Naive thymus-derived CD8-positive, alpha-beta T cell (primary cell): ENCODE measurements around the gene SEC22C. TPM values are rescaled to one million over a fixed set of nuclear protein-coding genes. Genes with fewer than 3 reads are reported as not detected.

ENCODE experiments used
- ATAC-seq, 2 donors: fragments of 150-1000 bp; cut with Tn5 transposase in 1 of 2; sonication (Bioruptor Pico), chemical (Tn5 transposase) in 1 of 2; 1 replicate in 1 of 2; 2 replicates in 1 of 2; pipeline ENCODE4 v1.10.0; 2021; ENCODE audit warnings: mild to moderate bottlenecking in 2 of 2, moderate library complexity in 2 of 2
- POLR2A ChIA-PET: fragments of 350-600 bp; sonication (Branson Sonifier 250); formaldehyde crosslinking; loops from one replicate; lab custom pipeline; 2021; ENCODE audit warnings: antibody characterized with exemption; lab: Charles Lee
- DNase-seq, 10 donors: peaks; one replicate each; pipeline versions ENCODE4 v3.0.0 to v3.0.0-alpha.2; 2020 to 2022
- H3K27ac Mint-ChIP-seq, 10 donors: one replicate each; pipeline ENCODE4 v1.8.0; 2020 to 2022; ENCODE audit warnings: mild to moderate bottlenecking in 10 of 10, mixed read lengths in 10 of 10, moderate library complexity in 4 of 10, inconsistent platforms in 1 of 10
- H3K27me3 Mint-ChIP-seq, 5 donors: one replicate each; pipeline ENCODE4 v1.8.0; 2021 to 2022; ENCODE audit warnings: mixed read lengths in 5 of 5
- H3K36me3 Mint-ChIP-seq, 3 donors: one replicate each; pipeline ENCODE4 v1.8.0; 2020 to 2022; ENCODE audit warnings: mixed read lengths in 3 of 3, mild to moderate bottlenecking in 2 of 3, inconsistent platforms in 1 of 3
- H3K4me1 Mint-ChIP-seq, 4 donors: one replicate each; pipeline ENCODE4 v1.8.0; 2021 to 2022; ENCODE audit warnings: mixed read lengths in 4 of 4
- H3K4me3 Mint-ChIP-seq, 10 donors: one replicate each; pipeline ENCODE4 v1.8.0; 2020 to 2022; ENCODE audit warnings: mild to moderate bottlenecking in 10 of 10, mixed read lengths in 10 of 10, moderate library complexity in 6 of 10, inconsistent platforms in 1 of 10
- H3K9me3 Mint-ChIP-seq, 9 donors: one replicate each; pipeline ENCODE4 v1.8.0; 2020 to 2022; ENCODE audit warnings: mixed read lengths in 9 of 9, mild to moderate bottlenecking in 3 of 9, inconsistent platforms in 1 of 9, moderate library complexity in 1 of 9
- polyA plus RNA-seq, 3 donors: library from polyadenylated mRNA; unstranded; fragments of 300-500 nt; fragmentation: Illumina TruSeq; gene quantifications; one replicate each; pipeline ENCODE4 v1.2.3, GENCODE V29; 2021
- total RNA-seq, 8 experiments: library from RNA in 2 of 8; stranded (reverse) in 2 of 8; gene quantifications; one replicate each; pipeline ENCODE4 v1.2.3 and lab custom pipeline; 2021 to 2026

SEC22C gene
- total and polyA plus RNA-seq, 5 experiments from 2014 or later, result 33.9 to 47.6 (median 39.3) TPM

GRCh38 chr3:42519568-42519962 lies 62.2 kb downstream of the SEC22C start:
- no peaks in the 10 kb centered on the region for H3K27me3 Mint-ChIP-seq
- ATAC-seq (no peak), DNase-seq (no peak)
- H3K27ac Mint-ChIP-seq, result peak overlapping the region; percentile 79 to 95 (median 90)
- POLR2A ChIA-PET, result interaction anchor here (1.0 to 1.6 kb wide), 4 partner anchors 11 to 21 kb away, joined by 3 to 5 read pairs (median 4); no protein-coding TSS in a partner anchor
- peak overlapping the region; percentile 32 to 77 (median 58) for H3K4me3 Mint-ChIP-seq
- H3K36me3 Mint-ChIP-seq, result peaks cover 6 to 54% (median 21%) of the 10 kb centered on the region in 3 donors
- no peaks in the 10 kb centered on the region for H3K9me3 Mint-ChIP-seq
- peaks cover 25 to 47% (median 35%) of the 10 kb centered on the region in 4 donors for H3K4me1 Mint-ChIP-seq

DNA sequence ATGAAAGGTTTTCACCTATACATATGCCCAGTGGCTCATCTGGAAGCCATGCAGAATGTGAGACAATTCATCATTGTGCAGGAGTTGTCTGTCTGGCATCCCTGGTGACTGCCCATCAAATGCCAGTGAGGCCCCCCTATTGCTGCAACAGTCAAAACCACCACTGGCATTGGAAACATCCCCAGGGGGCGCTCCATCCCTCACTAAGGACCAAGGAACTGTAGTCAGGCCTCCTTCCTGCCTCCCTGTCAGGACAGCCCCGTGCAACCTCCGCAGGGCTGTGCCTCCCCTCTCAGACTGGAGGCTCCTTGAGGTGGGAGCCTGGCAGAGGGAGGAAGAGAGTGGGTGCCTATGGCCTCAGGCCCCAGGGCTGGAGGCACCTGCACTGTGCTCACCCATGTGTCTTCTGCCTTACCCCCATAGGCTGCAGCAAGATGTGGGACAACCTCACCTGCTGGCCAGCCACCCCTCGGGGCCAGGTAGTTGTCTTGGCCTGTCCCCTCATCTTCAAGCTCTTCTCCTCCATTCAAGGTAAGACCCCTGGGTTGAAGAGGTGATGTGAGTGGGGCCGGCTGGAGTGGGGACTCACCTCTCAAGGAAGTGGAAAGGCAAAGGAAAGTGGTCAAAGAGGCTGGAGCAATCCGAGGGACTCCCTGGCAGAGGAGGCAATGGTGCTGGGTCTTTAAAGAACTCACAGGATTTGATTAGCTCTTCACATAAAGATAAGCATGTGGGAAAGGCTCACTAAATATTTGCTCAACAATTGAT lies 62.8 kb downstream of the SEC22C start:
- DNase-seq, result peak in 8 of 10 donors; percentile 19 to 78 (median 39)
- Mint-ChIP-seq H3K4me3 (peak overlapping the region in 5 of 10 donors; percentile 43 to 77 (median 65)), H3K27me3 (no peaks in the 10 kb centered on the region), H3K27ac (peak overlapping the region; percentile 25 to 95 (median 90)), H3K36me3 (peaks cover 6 to 56% (median 21%) of the 10 kb centered on the region in 3 donors), H3K4me1 (peaks cover 27 to 42% (median 33%) of the 10 kb centered on the region in 4 donors), H3K9me3 (no peaks in the 10 kb centered on the region)
- ATAC-seq, result peak; percentile 54 to 68
- POLR2A ChIA-PET, result interaction anchor here (0.8 to 1.6 kb wide), 3 partner anchors 14 to 22 kb away, joined by 3 to 4 read pairs (median 3); partner anchors contain the start of gene VIPR1

GRCh38 chr3:42517117-42517516 lies 64.7 kb downstream of the SEC22C start:
- no peak for DNase-seq
- peaks cover 6 to 52% (median 12%) of the 10 kb centered on the region in 3 donors for H3K36me3 Mint-ChIP-seq
- H3K9me3 Mint-ChIP-seq, result no peaks in the 10 kb centered on the region
- POLR2A ChIA-PET, result interaction anchor here (1.4 to 1.6 kb wide), 2 partner anchors 15 to 27 kb away, joined by 3 to 7 read pairs; partner anchors contain the start of gene VIPR1
- peak overlapping the region in 4 of 10 donors; percentile 4 to 44 (median 40) for H3K27ac Mint-ChIP-seq
- H3K4me1 Mint-ChIP-seq, result peaks cover 33 to 53% (median 38%) of the 10 kb centered on the region in 4 donors
- ATAC-seq, result no peak
- H3K4me3 Mint-ChIP-seq, result no peak overlapping the region
- H3K27me3 Mint-ChIP-seq, result no peaks in the 10 kb centered on the region

GRCh38 chr3:42516443-42516842 lies 65.3 kb downstream of the SEC22C start:
- no peak for DNase-seq
- Mint-ChIP-seq H3K27me3 (no peaks in the 10 kb centered on the region), H3K4me1 (peaks cover 38 to 59% (median 45%) of the 10 kb centered on the region in 4 donors), H3K36me3 (peaks cover 5 to 50% (median 12%) of the 10 kb centered on the region in 3 donors), H3K4me3 (no peak overlapping the region), H3K27ac (peak overlapping the region in 4 of 10 donors; percentile 45 to 92 (median 70)), H3K9me3 (no peaks in the 10 kb centered on the region)
- POLR2A ChIA-PET, result interaction anchor here (1.4 to 1.6 kb wide), 2 partner anchors 14 to 27 kb away, joined by 3 to 7 read pairs; partner anchors contain the start of gene VIPR1
- no peak for ATAC-seq

- DNase-seq (no peak), ATAC-seq (no peak)
- POLR2A ChIA-PET, result interaction anchor here (0.9 to 1.6 kb wide), 2 partner anchors 9 to 28 kb away, joined by 3 read pairs; no protein-coding TSS in a partner anchor
- no peak overlapping the region for H3K4me3 Mint-ChIP-seq
- peaks cover under 1 to 47% (median 8%) of the 10 kb centered on the region in 3 donors for H3K36me3 Mint-ChIP-seq
- H3K9me3 Mint-ChIP-seq, result no peaks in the 10 kb centered on the region
- H3K27ac Mint-ChIP-seq, result peak overlapping the region in 7 of 10 donors; percentile 6 to 92 (median 78)
- no peaks in the 10 kb centered on the region for H3K27me3 Mint-ChIP-seq
- peaks cover 41 to 59% (median 45%) of the 10 kb centered on the region in 4 donors for H3K4me1 Mint-ChIP-seq
Observed at GRCh38 chr3:42515976-42516375, 65.8 kb downstream of the SEC22C start.

GRCh38 chr3:42515391-42515916 lies 66.3 kb downstream of the SEC22C start:
- peaks cover 42 to 59% (median 47%) of the 10 kb centered on the region in 4 donors for H3K4me1 Mint-ChIP-seq
- no peaks in the 10 kb centered on the region for H3K27me3 Mint-ChIP-seq
- peak overlapping the region in 7 of 10 donors; percentile 6 to 85 (median 78) for H3K27ac Mint-ChIP-seq
- POLR2A ChIA-PET, result interaction anchor here (0.9 kb wide), 1 partner anchor 9 kb away, joined by 3 read pairs; no protein-coding TSS in a partner anchor
- peaks cover 0 to 47% (median 7%) of the 10 kb centered on the region in 3 donors for H3K36me3 Mint-ChIP-seq
- ATAC-seq (no peak), DNase-seq (no peak)
- H3K4me3 Mint-ChIP-seq, result no peak overlapping the region
- H3K9me3 Mint-ChIP-seq, result no peaks in the 10 kb centered on the region

GRCh38 chr3:42514876-42515275 lies 66.9 kb downstream of the SEC22C start:
- H3K36me3 Mint-ChIP-seq, result peaks cover 0 to 46% (median 5%) of the 10 kb centered on the region in 3 donors
- no peaks in the 10 kb centered on the region for H3K27me3 Mint-ChIP-seq
- no peak for ATAC-seq
- peak overlapping the region in 5 of 10 donors; percentile 1 to 90 (median 82) for H3K27ac Mint-ChIP-seq
- no peaks in the 10 kb centered on the region for H3K9me3 Mint-ChIP-seq
- no peak for DNase-seq
- no peak overlapping the region for H3K4me3 Mint-ChIP-seq
- POLR2A ChIA-PET, result interaction anchor here (1.0 to 2.2 kb wide), 2 partner anchors 12 to 21 kb away, joined by 3 to 8 read pairs; no protein-coding TSS in a partner anchor
- H3K4me1 Mint-ChIP-seq, result peaks cover 42 to 59% (median 47%) of the 10 kb centered on the region in 4 donors

GRCh38 chr3:42513521-42513920 lies 68.2 kb downstream of the SEC22C start:
- POLR2A ChIA-PET, result interaction anchor here (1.5 to 2.2 kb wide), 2 partner anchors 11 to 13 kb away, joined by 3 to 8 read pairs; partner anchors contain the start of gene VIPR1
- ATAC-seq (no peak), DNase-seq (no peak)
- peak overlapping the region in 6 of 10 donors; percentile 14 to 82 (median 50) for H3K27ac Mint-ChIP-seq
- H3K4me3 Mint-ChIP-seq, result no peak overlapping the region
- H3K27me3 Mint-ChIP-seq, result no peaks in the 10 kb centered on the region
- no peaks in the 10 kb centered on the region for H3K9me3 Mint-ChIP-seq
- H3K36me3 Mint-ChIP-seq, result peaks cover 0 to 46% (median 0%) of the 10 kb centered on the region in 3 donors
- H3K4me1 Mint-ChIP-seq, result peaks cover 43 to 59% (median 50%) of the 10 kb centered on the region in 4 donors

DNA sequence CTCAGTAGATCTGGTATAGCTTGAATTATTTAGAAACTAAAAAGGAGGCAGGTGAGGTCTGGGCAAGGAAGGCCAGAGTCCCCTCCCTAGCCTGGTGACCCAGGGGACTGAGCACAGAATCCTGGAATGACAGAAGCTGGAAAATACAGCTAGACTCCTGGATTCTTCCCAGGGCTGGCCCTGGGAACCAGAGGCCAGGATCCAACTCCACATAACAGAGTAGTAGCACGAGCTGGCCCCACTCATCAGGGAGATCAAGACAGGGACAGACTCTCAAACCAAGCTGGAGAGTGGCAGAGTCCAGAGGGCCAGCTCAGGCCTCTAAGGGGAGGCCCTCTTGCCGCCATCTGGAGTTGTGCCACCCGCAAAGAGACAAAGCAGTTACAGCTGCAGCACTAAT lies 68.6 kb downstream of the SEC22C start:
- Mint-ChIP-seq H3K27me3 (no peaks in the 10 kb centered on the region), H3K4me1 (peaks cover 46 to 60% (median 50%) of the 10 kb centered on the region in 4 donors), H3K9me3 (no peaks in the 10 kb centered on the region), H3K27ac (peak overlapping the region in 4 of 10 donors; percentile 31 to 82 (median 58)), H3K4me3 (no peak overlapping the region), H3K36me3 (peaks cover 0 to 44% (median 0%) of the 10 kb centered on the region in 3 donors)
- ATAC-seq (no peak), DNase-seq (no peak)
- POLR2A ChIA-PET, result interaction anchor here (0.7 to 2.2 kb wide), 5 partner anchors 9 to 26 kb away, joined by 3 to 9 read pairs (median 3); partner anchors contain the start of gene VIPR1

DNA sequence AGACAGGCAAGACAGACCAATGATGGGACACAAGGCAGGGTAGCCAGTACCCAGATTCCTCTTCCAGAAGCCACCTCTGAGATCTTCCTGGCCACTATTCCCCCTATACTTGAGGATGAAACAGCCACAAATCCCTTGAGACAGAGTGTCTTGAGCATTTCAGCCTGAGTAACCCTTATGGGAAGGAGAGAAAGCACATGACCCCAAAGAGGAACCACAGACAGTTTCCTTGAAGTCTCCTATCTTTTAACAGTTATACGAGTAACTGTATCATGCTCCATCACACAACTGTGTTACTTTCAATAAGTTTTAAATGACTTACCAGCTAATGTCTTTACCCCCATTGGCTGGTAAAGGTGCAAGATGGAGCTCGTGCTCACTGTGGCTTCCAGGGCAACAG lies 70.0 kb downstream of the SEC22C start:
- Mint-ChIP-seq H3K9me3 (no peaks in the 10 kb centered on the region), H3K36me3 (peaks cover 0 to 44% (median 0%) of the 10 kb centered on the region in 3 donors), H3K4me3 (no peak overlapping the region), H3K4me1 (peaks cover 60 to 74% (median 62%) of the 10 kb centered on the region in 4 donors), H3K27ac (peak overlapping the region in 3 of 10 donors; percentile 1 to 61 (median 31)), H3K27me3 (no peaks in the 10 kb centered on the region)
- POLR2A ChIA-PET, result interaction anchor here (1.3 kb wide), 1 partner anchor 9 kb away, joined by 9 read pairs; the partner anchor contains the start of gene VIPR1
- ATAC-seq, result no peak
- no peak for DNase-seq

DNA sequence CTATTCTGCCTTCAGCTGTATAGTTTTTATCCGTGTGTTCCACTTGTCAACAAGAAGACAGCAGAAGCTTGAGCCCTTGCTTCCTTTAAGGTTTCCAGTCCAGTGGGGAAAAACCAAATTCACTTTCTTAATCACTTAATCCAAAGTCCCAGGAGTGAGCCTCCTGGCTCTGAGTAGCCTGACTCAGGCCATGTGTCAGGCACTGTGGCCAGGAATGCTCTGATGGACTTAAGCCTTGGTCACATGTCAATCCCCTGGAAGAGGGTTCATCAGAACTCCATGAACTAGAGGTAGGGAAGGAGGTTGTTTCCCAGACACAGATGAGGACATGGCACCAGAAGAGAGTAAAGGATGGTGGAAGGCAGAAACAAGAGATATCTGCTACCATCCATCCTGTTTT lies 70.6 kb downstream of the SEC22C start:
- DNase-seq (peak in 1 of 10 donors; percentile 6), ATAC-seq (no peak)
- peak overlapping the region in 2 of 10 donors; percentile 1 to 31 for H3K27ac Mint-ChIP-seq
- no peaks in the 10 kb centered on the region for H3K9me3 Mint-ChIP-seq
- peak overlapping the region in 1 of 10 donors; percentile 36 for H3K4me3 Mint-ChIP-seq
- peaks cover 0 to 44% (median 0%) of the 10 kb centered on the region in 3 donors for H3K36me3 Mint-ChIP-seq
- POLR2A ChIA-PET, result interaction anchor here (1.3 kb wide), 1 partner anchor 9 kb away, joined by 3 read pairs; the partner anchor contains the start of gene VIPR1
- H3K27me3 Mint-ChIP-seq, result no peaks in the 10 kb centered on the region
- peaks cover 64 to 79% (median 65%) of the 10 kb centered on the region in 4 donors for H3K4me1 Mint-ChIP-seq

- H3K27ac Mint-ChIP-seq, result peak overlapping the region in 5 of 10 donors; percentile 54 to 82 (median 63)
- DNase-seq, result peak in 1 of 10 donors; percentile 1
Observed at GRCh38 chr3:42510325-42510724, 71.4 kb downstream of the SEC22C start.

More at GRCh38 chr3:42510325-42510724, 71.4 kb downstream of the SEC22C start:
- Mint-ChIP-seq H3K4me1 (peaks cover 60 to 81% (median 70%) of the 10 kb centered on the region in 4 donors), H3K27me3 (no peaks in the 10 kb centered on the region), H3K36me3 (peaks cover 0 to 40% (median 0%) of the 10 kb centered on the region in 3 donors), H3K4me3 (no peak overlapping the region), H3K9me3 (no peaks in the 10 kb centered on the region)
- POLR2A ChIA-PET, result interaction anchor here (1.3 kb wide), 1 partner anchor 8 kb away, joined by 3 read pairs; the partner anchor contains the start of gene VIPR1
- no peak for ATAC-seq
